ENCODE measurements around the gene FBXW7.

Gene FBXW7

GRCh38 chr4:152293527-152293926 lies 242.4 kb downstream of the FBXW7 start:
- no peak for DNase-seq

- no peak for DNase-seq
Observed at GRCh38 chr4:152290366-152290921, 245.4 kb downstream of the FBXW7 start.

- peak in 5 of 58 donors; percentile 2 to 46 (median 17) for DNase-seq
Observed at GRCh38 chr4:152289941-152290340, 246.0 kb downstream of the FBXW7 start.

GRCh38 chr4:152289541-152289940 lies 246.4 kb downstream of the FBXW7 start:
- DNase-seq: no peak

- no peak for DNase-seq
Observed at GRCh38 chr4:152283801-152284470, 252.0 kb downstream of the FBXW7 start.

- DNase-seq: no peak
Observed at GRCh38 chr4:152281822-152282221, 254.1 kb downstream of the FBXW7 start.

GRCh38 chr4:152281211-152281610 lies 254.7 kb downstream of the FBXW7 start:
- DNase-seq: no peak

- no peak for DNase-seq
Observed at GRCh38 chr4:152279234-152279566, 256.7 kb downstream of the FBXW7 start.

- peak in 25 of 58 donors; percentile 7 to 76 (median 29) for DNase-seq
Observed at GRCh38 chr4:152278505-152279233, 257.2 kb downstream of the FBXW7 start.

GRCh38 chr4:152278172-152278504 lies 257.8 kb downstream of the FBXW7 start:
- no peak for DNase-seq

GRCh38 chr4:152277333-152277732 lies 258.6 kb downstream of the FBXW7 start:
- DNase-seq: no peak

GRCh38 chr4:152273343-152273742 lies 262.5 kb downstream of the FBXW7 start:
- DNase-seq: no peak
